GM12864 (cell line): ENCODE data around the gene NSUN6.

Experiments used
- DNase-seq: peaks from one replicate; pipeline ENCODE4 v3.0.0-alpha.2; 2011; ENCODE audit warnings: low read depth
- H3K4me3 ChIP-seq: 2 replicates; pipeline ENCODE4 v1.5.1; 2011; ENCODE audit warnings: mild to moderate bottlenecking, low read depth, low read length, control low read depth
- CTCF ChIP-seq: IDR thresholded peaks from 2 replicates; pipeline ENCODE4 v1.5.1; 2011; ENCODE audit warnings: low read depth, mild to moderate bottlenecking, moderate library complexity, low read length, control low read depth, inconsistent platforms; ENCODE audit errors: missing control alignments

The NSUN6 gene

GRCh38 chr10:18583575-18584270, 67.7 kb downstream of the NSUN6 start:
- DNase-seq: no peak
- peak; percentile 20 for TF ChIP-seq CTCF
- H3K4me3 ChIP-seq: no peak overlapping the region

- no peak overlapping the region for H3K4me3 ChIP-seq
- no peak for TF ChIP-seq CTCF
- no peak for DNase-seq
Measured at GRCh38 chr10:18582803-18583202, 68.6 kb downstream of the NSUN6 start.

GRCh38 chr10:18577823-18578685, 73.3 kb downstream of the NSUN6 start:
- no peak for DNase-seq
- no peak for TF ChIP-seq CTCF
- no peak overlapping the region for H3K4me3 ChIP-seq

GRCh38 chr10:18576586-18576985, 74.8 kb downstream of the NSUN6 start:
- no peak for DNase-seq
- TF ChIP-seq CTCF: no peak
- no peak overlapping the region for H3K4me3 ChIP-seq

GRCh38 chr10:18572959-18573561, 78.3 kb downstream of the NSUN6 start:
- no peak overlapping the region for H3K4me3 ChIP-seq
- no peak for DNase-seq
- TF ChIP-seq CTCF: no peak

GRCh38 chr10:18571780-18572179, 79.6 kb downstream of the NSUN6 start:
- no peak for TF ChIP-seq CTCF
- DNase-seq: no peak
- H3K4me3 ChIP-seq: no peak overlapping the region
